Hippocampal formation (tissue), 2 donors: Measurements from ENCODE around the gene FSTL4.

Experiments used
- DNase-seq, 2 donors: peaks; one replicate each; lab custom pipeline; 2025; lab: John Stamatoyannopoulos, UW

Gene FSTL4

DNA sequence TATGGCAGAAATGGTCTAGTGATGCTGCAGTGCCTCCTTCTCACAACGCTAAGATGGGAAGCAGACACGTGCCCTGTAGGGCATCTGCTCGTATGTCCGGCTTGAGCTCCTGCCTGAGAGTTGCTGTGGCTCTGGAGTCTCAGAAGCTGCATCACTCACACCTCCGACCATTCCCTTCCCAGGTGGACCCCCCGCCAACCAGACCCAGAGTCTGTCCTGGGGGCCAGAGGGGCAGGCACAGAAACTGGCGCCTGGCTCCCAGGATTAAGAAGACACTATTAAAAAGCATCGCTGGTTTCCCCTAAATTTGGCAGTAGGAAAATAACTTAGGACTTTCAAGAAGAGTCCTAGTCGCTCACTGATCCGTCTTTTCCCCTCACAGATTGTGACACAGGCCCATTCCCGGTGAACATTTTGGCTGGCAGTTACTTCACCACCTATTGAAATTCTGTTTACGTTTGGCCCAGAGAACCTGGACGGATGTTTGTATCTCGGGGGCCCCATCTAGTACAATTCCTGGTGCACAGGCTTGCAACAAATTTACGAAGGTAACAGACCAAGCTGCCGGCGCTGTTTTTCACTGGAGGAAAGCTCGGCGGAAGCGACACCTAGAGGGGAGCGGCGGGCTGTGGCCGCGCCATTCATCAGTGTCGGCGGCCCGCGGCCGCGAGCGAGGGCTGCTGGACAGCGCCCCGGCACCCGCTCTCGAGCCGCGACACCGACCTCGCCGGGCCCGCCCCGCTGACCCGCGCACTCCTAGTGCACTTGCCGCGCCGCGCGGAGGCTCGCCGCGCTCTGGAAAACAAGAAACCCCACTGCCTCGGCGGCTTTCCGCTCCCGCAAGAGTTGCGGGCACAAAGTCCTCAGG, 1.6 kb downstream of the FSTL4 start:
- peak; percentile 13 to 14 for DNase-seq

DNA sequence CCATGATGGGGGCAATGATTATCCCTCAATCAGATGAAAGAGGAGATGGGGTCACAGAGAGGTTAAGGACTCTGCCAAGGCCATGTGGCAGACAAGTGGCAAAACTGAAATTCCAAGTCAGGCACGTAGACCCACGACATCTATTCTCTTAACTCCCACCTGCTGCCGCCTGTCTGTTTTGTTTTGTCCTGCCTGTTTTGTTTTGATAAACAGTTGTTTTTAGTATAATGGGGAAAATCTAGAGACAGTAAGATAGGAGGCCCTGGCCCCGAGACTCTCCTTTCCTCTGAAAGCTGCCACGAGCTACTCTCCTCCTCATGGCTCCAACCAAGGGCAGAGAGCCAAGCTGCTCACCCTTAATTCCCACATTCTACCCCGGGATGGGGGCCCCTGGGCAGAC, 4.9 kb downstream of the FSTL4 start:
- no peak for DNase-seq

DNA sequence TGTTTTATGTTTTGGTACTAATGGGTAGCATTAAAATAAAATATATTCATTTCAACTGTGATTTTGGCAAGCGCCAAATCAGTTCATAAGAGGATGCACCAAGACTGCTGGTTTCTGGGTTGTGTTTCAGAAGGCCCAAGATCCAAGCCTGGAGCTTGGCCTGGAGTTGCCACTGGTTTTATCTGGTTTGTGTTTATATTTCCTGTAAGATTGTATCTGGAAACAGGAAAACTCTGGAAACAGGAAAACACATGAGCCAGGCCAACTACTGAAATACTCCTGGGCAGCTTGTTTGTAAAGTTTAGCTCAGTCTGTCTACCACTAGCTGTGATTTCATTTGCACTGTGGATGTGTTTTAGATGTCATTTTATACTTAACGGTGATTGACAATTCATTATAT, 5.5 kb downstream of the FSTL4 start:
- no peak for DNase-seq

DNA sequence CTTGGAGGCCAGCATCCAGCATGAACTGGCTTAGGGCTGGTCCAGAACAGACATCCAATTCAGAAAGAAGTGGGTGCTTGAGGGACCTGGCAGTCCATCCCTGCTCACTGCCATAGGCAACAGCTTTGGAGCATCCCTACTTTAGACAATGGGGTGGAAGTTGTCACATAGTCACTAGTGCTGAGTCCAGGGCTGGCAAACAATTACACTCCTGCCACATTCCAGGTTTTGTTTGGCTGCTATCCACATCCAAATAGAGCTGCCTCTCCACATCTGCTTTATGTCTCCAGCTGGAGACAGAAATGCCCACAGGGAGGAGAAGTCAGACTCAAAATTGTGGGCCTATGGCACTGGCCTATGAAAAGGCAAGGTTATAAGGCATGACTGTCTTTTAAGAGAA, 7.0 kb downstream of the FSTL4 start:
- no peak for DNase-seq

DNA sequence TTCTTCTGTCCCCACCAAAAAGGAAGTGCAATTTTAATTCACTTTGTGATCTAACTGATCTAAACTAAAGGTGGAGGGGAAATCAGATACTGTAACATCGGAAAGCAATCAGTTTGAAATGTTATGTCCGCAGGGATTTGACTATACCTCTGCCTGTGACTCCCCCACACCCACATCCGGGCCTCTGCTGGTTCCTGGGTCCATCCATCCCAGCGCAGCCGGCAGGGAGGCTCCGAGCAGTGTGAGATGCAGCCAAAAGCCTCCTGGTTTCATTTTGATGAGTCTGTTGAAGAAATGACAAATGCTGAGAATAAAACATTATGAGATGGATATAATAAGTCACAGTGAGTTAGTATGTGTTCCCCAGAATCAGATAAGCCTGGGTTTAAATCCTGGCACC, 8.6 kb downstream of the FSTL4 start:
- DNase-seq: no peak

DNA sequence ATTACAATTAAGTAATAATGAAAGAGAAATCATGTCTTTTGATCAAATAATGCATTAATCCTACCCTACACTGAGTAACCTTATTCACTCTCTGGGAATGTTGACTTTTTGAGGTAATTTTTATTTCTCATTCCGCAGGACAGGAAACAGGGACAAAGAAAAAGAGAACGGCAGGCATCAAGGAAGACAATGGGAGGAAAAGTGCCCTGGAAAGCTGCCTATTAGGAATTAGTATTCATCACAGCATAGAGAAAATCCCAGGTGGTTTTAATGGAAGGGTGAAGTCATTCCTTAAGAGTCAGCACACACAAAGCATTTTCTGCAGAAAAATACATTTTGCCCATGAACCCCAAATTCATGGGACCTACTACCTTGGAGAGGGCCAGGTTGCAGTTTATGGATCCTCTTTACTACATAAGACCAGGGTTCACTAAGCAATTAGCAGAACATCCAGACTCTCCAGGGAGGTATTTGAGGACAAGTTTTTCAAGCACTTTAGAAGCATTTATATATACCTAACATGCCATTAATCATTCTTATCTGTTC, 9.4 kb downstream of the FSTL4 start:
- no peak for DNase-seq

DNA sequence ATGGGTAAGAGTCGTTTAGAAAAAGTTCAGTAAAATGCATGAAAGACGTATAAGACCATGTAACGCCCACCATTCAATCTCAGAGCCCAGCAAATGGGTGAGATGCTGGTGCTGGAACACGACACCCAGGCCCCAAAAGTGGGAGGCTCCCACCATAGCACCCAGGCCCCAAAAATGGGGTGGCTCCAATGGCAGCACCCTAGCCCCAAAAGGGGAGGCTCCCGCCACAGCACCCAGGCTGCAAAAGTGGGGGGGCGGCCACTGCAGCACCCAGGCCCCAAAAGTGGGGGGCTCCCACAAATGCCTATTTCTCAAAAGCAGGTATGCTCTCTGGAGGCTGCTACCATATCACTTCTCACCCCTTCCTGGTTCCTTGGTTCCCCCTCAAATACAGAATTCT, 12.7 kb downstream of the FSTL4 start:
- DNase-seq: no peak

DNA sequence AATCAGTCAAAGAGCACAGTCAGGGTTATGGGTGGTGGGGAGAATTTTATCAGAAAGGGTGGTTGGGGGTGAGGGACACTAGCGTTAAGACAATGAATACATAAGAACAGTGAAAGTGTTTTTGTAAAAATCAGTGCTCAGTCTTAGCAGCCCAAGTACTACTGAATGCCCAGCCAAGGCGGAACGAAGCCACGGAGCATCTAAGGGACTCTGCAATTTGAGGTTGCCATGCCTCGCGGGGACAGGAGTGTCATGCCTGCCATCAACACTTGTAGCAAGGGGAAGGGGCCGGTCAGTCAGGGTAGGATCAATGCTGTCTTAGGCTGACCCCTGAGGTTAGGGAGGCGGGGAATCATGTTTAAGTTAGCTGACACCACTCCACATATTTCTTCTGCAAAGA, 13.3 kb downstream of the FSTL4 start:
- no peak for DNase-seq

DNA sequence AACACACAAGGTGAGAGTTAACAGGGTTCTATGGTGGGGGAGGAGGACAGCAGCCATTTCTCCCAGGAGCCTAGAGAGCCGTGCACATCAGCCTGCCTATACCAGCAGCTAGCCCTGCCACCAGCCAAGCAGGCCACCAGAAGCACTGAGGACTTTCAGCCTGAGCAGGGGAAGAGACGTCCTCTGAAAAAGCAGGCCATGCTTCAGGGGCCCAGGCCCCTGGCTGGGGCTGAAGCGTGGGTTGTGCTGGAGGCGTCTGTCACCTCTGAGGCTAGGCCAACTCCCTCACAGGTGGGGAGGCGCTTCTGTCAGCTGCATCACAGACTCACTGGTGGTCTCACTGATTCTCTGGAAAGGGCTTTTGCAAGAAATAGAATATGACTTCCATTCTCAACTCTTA, 16.3 kb downstream of the FSTL4 start:
- DNase-seq: no peak

DNA sequence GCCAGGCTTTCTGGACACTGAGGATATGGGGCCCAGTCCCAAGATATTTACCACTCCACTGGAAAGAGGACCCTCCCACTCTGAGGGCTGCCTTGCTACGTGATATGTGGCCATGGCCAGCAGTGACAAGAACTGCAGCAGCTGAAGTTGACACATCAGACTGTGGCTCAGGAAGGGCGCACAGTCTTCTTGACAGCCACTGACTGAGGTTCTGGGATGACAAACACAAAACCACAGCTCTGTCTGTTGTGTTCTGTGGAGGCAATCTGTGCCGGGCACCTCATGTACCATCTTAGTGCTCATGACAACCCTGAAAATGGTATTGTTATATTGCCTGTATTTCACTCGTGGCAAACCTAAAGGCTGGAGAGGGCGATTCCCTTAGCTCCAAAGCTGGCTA, 16.9 kb downstream of the FSTL4 start:
- DNase-seq: no peak

DNA sequence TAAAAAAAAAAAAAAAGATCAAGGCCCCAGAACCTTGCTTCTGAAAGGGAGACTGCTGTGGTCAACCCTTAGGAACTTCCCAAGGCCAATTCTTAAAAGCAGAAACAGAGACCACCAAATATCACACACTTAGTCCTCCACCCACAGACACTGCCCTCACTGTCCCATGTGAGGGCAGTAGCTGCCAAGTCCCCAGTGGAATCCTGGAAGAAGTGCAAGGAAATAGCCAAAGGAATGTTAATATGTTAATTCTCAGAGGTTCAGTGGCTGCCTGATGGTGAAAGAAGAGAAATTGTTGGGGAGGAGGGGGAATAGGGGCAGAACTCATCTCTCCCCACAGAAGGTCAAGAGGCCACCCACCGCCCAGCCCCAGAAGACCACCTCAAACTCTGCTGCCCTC, 23.1 kb downstream of the FSTL4 start:
- DNase-seq: no peak

DNA sequence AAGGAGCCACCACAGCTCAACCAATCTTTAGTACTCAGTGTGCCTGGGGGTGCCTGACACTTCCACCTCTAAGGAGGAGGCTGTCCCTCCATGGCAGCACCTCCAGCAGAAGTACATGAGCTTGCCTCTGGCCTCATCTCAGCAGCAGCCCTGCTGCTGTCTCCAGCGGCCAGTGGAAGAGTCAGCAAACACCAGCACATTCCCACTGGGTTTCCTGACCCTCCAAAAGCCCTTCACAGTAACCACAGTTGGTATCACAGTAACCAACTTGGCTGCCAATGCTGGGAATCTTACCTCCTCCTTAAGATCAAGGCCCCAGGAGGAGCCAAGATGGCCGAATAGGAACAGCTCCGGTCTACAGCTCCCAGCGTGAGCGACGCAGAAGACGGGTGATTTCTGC, 29.4 kb downstream of the FSTL4 start:
- no peak for DNase-seq

DNA sequence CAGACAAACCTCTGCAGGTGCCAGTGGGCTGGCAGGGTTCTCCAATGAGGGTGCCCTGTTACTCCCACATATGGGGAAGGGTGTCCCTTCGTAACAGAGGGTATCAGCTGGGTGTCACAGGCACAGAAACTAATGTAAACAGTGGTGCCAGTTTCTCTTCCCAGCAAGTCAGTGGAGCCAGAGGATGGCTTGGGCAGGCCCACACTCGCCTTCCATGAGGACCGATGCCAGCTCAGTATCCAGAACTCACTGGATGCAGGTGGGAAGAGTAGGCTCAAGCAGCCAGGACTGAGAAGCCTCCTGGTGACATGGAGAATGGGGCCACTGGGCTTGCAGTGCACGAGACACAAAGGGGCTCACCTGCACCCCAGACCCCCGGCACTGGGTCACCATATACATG, 30.4 kb downstream of the FSTL4 start:
- DNase-seq: no peak

DNA sequence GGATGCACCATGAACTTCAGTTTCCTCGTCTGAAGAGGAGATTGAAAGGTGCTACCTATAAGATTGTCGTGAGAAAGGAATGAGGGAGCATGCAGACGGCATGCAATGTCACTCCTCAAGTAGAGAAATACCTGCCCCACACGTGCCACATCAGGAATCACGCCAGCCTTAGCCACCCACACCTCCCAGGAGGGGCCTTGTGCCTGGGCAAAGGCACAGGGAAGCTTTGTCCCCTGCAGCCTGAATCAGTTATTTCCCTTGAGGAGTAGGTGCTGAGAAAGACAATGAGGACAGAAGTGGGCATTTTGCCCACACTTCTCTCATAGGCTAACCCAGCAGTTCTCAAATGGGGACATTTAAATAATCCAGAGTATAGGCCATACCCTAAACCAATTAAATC, 31.0 kb downstream of the FSTL4 start:
- DNase-seq: no peak

DNA sequence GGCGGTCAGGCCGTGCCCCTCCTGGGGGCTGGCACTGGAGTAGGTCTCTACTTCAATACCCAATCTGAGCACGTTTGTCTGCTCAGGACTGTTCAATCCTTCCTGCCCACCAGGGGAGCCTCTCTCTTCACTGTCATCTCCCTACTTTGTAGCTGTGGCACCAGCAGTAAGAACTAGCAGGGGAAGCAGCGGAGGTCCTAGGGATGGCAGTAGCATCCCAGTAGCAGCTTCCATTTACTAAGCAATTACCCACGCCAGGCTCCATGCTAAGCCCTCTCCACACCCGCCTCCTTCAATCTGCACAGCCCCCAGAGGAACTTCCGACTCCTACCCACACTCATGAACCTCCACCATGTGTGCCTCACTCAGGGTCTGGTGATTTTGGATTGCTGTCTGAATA, 31.7 kb downstream of the FSTL4 start:
- no peak for DNase-seq

DNA sequence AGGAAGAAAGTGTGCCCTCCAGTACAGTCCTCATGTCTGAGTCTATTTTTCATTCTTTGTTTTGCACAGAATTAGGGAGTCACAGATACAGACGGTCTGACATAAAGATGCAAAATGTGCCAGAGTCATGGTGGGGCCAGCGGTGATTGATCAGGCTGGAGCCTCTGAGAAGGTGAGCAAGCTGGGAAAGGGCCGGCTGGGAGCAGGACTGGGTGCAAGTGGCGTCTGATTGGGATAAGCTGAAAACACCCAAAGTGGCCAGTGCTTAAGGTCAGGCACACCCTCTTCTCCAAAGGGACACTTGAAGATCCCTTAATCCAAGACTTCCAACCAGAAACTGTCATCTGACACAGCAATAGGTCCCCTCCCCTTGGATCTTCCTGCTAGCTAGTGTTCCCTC, 32.6 kb downstream of the FSTL4 start:
- DNase-seq: no peak

DNA sequence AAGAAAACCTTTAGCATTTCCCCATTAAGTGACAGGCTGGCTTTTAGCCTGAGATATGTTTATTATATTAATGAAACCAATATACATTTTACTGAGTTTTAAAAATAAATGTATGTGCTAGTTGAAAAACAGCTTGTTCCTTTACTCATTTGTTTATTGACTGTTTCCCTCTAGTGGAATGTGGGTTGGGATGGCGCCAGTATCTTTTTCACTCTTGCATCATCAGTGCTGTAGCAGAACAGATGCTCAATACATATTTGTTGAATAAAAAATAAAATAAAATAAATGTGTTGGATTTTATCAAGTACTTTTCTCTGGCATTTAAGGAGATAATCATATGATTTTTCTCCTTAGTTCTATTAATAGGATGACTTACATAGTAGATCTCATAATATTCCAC, 43.0 kb downstream of the FSTL4 start:
- peak in 1 of 2 donors; percentile 14 for DNase-seq

DNA sequence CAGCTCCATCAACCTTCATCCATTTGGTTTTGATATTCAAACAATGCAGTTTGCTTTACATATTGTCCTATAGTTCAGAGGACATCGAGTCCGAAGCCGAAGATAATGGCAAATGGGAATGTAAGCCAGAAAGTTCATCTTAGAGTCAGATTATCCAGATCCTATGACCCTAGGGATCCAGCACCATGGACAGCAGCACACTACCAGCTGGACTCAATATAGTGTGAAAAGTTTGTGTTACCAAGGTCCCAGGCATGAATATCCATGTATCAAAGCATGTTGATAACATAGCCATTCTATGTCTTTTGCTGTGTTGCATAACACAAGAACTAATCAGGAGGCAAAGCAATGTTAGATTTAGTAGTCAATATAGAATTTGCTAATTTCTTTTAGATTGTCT, 46.3 kb downstream of the FSTL4 start:
- DNase-seq: no peak

DNA sequence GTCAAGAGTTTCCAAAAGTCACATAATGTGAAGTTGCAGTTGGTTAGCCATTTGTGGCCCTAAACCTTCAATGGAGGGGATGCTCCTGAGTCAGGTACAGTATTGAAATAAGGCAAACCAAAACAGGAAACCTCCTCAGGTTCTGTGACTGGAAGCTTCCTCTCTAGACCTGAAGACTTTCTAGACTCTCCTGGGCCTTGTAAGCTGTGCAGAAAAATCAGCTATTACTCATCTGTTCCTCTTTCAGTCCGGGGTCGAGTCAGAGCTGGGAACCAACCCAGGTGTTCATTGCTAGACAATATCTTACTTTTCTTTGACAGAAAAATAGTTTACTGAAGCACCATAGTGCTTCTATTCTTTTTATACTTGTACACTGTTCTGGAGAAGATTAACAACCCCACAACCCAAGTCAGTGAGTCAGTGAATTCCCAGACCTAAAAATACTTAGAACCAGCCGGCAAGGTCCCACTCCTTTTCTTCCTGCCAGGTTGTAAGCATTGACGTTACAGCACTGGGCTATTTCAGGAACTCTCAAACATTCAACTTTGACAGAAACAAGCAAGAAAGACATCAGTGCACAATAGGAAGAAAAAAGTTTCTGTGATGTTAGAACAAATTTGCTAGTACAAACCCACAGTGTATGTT, 47.3 kb downstream of the FSTL4 start:
- DNase-seq: no peak

DNA sequence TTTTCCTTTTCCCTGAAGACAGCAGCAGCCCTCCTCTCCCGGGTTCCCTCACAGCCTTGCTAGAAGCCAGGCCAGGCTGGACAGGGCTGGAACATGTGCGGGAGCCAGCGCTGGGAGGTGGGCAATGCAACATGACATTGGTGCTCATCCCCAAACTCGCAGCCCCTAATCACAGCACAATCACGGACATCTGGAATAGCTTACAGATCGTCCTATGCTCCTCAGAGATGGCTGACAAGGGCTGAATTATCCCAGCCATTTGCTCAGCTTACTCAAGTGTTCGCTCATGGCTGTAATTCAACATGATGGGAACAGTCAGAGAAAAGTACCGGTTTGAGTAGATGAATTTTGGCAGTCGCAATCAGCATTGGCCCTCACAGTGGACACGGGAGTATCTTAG, 49.8 kb downstream of the FSTL4 start:
- no peak for DNase-seq

DNA sequence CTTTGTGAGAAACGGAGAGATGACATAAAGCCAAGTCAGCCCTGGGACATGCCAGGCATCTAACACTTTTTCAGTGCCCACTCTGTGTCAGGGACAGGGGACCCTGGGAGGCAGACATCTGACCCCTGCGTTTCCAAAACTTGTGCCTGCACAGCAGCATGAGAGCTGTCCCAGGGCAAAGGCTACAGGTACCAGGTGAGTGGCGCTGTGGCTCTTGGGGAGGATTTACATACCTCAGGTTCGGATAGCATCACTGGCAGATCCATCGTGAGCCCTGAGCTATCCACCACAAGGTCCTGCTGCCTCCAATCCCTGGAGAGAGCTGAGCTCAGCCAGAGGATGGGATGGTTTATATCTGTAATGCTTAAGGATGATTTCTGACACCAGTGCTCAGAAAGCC, 52.4 kb downstream of the FSTL4 start:
- no peak for DNase-seq

DNA sequence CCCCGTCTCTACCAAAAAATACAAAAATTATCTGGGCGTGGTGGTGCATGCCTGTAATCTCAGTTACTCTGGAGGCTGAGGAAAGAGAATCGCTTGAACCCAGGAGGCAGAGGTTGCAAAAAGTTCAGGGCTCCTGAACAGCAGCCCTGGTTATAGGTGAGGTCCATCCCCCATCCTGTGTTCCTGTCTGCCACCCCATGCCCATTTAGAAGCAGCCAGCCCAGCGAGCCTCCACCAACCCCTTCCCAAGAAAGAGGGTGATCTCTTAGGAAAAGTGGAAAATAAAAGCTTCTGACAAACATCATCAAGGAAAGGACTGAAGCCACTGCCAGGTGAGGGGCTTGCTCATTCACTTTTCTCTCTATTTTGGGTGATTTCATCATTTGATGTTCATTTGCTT, 55.8 kb downstream of the FSTL4 start:
- no peak for DNase-seq

DNA sequence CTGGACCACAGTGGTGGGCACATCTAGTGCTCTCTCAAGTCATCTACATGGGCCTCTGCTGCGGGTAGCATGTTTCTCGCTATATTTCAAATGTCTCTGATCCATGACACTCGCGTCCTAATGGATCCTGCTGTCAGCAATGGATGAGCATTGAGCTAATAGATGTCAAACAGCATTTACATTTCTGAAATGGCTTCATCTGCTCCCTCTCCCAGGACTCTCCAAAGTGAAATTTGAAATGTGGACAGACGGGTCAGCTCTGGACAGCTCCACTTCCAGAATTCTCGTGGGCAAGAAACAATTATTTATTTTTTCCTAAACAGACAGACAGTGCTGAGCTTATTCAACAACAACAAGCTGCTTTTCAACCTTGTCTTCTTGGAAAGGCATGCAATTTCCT, 58.1 kb downstream of the FSTL4 start:
- DNase-seq: no peak
